SK-N-SH (cell line): ENCODE measurements around the gene CIC. TPM values are rescaled to one million over a fixed set of nuclear protein-coding genes. Genes with fewer than 3 reads are reported as not detected.

Source experiments
- CTCF ChIA-PET: fragments of 300-600, 350-600 bp; formaldehyde crosslinking; extraction: SDS; loops from one replicate; lab custom pipeline; 2021; lab: Yijun Ruan, JAX
- POLR2A ChIA-PET: fragments of 350-600 bp; sonication (Branson Sonifier 250); formaldehyde crosslinking; extraction: SDS; loops from one replicate; lab custom pipeline; 2020; ENCODE audit warnings: antibody characterized with exemption, inconsistent platforms; lab: Yijun Ruan, JAX
- DNase-seq: peaks from one replicate; pipeline ENCODE4 v3.0.0; 2012
- H2AFZ ChIP-seq: fragments of 200-600 bp; sonication (generic); 2 replicates; pipeline ENCODE4 v1.8.1; 2016; ENCODE audit warnings: antibody characterized with exemption, mild to moderate bottlenecking, low read depth
- H3F3A ChIP-seq: fragments of 200-600 bp; sonication (generic); replicated peaks from 2 replicates; pipeline ENCODE3; 2016; ENCODE audit warnings: antibody characterized with exemption, mild to moderate bottlenecking; ENCODE audit not compliant: insufficient read depth
- H3K27ac ChIP-seq, 2 experiments: fragments of 200-500 bp in 1 of 2; fragments of 200-600 bp in 1 of 2; sonication (Bioruptor generic) in 1 of 2; sonication (generic), shearing (Covaris generic) in 1 of 2; 2 replicates each; pipeline versions ENCODE4 v1.5.1 to v1.6.1; 2014 to 2016; ENCODE audit warnings: low read depth in 2 of 2, inconsistent platforms in 1 of 2, low read length in 1 of 2, mild to moderate bottlenecking in 1 of 2, mixed read lengths in 1 of 2
- H3K27me3 ChIP-seq: fragments of 200-600 bp; sonication (generic), shearing (Covaris generic); 2 replicates; pipeline ENCODE4 v1.6.1; 2016; ENCODE audit warnings: mixed run types; ENCODE audit not compliant: insufficient read depth
- H3K36me3 ChIP-seq, 2 experiments: fragments of 200-500 bp in 1 of 2; fragments of 200-600 bp in 1 of 2; sonication (Bioruptor generic) in 1 of 2; sonication (generic) in 1 of 2; replicated peaks in 1 of 2; 2 replicates each; pipeline versions ENCODE3 to v1.5.1; 2014 to 2016; ENCODE audit warnings: low read length in 1 of 2, mild to moderate bottlenecking in 1 of 2; ENCODE audit not compliant: insufficient read depth in 2 of 2, control insufficient read depth in 1 of 2
- H3K4me1 ChIP-seq, 2 experiments: fragments of 200-500 bp in 1 of 2; fragments of 200-600 bp in 1 of 2; sonication (Bioruptor generic) in 1 of 2; sonication (generic), shearing (Covaris generic) in 1 of 2; 2 replicates each; pipeline versions ENCODE4 v1.5.1 to v1.6.1; 2014 to 2016; ENCODE audit warnings: low read depth in 1 of 2, low read length in 1 of 2, mixed run types in 1 of 2; ENCODE audit not compliant: insufficient read depth in 2 of 2, control insufficient read depth in 1 of 2
- H3K4me2 ChIP-seq: fragments of 200-600 bp; sonication (generic), shearing (Covaris generic); 2 replicates; pipeline ENCODE4 v1.6.1; 2017; ENCODE audit warnings: mixed run types
- H3K4me3 ChIP-seq, 2 experiments: fragments of 200-500 bp in 1 of 2; fragments of 200-600 bp in 1 of 2; sonication (Bioruptor generic) in 1 of 2; sonication (generic), shearing (Covaris generic) in 1 of 2; 2 replicates each; pipeline versions ENCODE4 v1.5.1 to v1.8.1; 2014 to 2016; ENCODE audit warnings: low read depth in 2 of 2, inconsistent platforms in 1 of 2, low read length in 1 of 2, mild to moderate bottlenecking in 1 of 2, mixed read lengths in 1 of 2, moderate library complexity in 1 of 2
- H3K79me2 ChIP-seq: fragments of 200-600 bp; sonication (generic); 2 replicates; pipeline ENCODE4 v1.8.1; 2017; ENCODE audit warnings: mild to moderate bottlenecking; ENCODE audit not compliant: insufficient read depth
- H3K9ac ChIP-seq: fragments of 200-600 bp; sonication (generic); 2 replicates; pipeline ENCODE4 v1.6.1; 2017; ENCODE audit warnings: mixed run types
- H3K9me2 ChIP-seq: fragments of 200-600 bp; sonication (generic); 2 replicates; pipeline ENCODE4 v1.6.1; 2017; ENCODE audit warnings: mixed run types
- H3K9me3 ChIP-seq: fragments of 200-600 bp; sonication (generic); 2 replicates; pipeline ENCODE4 v1.6.1; 2017; ENCODE audit warnings: mixed run types, mild to moderate bottlenecking, moderate library complexity
- H4K20me1 ChIP-seq: fragments of 200-600 bp; sonication (generic); 2 replicates; pipeline ENCODE4 v1.6.1; 2017; ENCODE audit warnings: mild to moderate bottlenecking, mixed run types; ENCODE audit not compliant: insufficient read depth
- EZH2phosphoT487 ChIP-seq: fragments of 200-600 bp; sonication (generic); IDR thresholded peaks from 2 replicates; pipeline ENCODE4 v1.6.1; 2017; ENCODE audit warnings: low read depth, mixed run types, mild to moderate bottlenecking, antibody characterized with exemption, moderate library complexity, borderline replicate concordance
- FOXJ3 ChIP-seq: sonication (generic); formaldehyde crosslinking; IDR thresholded peaks from 2 replicates; pipeline ENCODE4 v1.5.1; 2020; ENCODE audit warnings: mild to moderate bottlenecking, missing genetic modification reagents
- FOXM1 ChIP-seq: IDR thresholded peaks from 2 replicates; pipeline ENCODE4 v1.4.0; 2012; ENCODE audit warnings: low read depth, mild to moderate bottlenecking
- MEF2A ChIP-seq: IDR thresholded peaks from 2 replicates; pipeline ENCODE4 v1.4.0; 2012; ENCODE audit warnings: low read depth, borderline replicate concordance
- NFIC ChIP-seq: IDR thresholded peaks from 2 replicates; pipeline ENCODE4 v1.4.0; 2012; ENCODE audit warnings: borderline replicate concordance
- POLR2AphosphoS5 ChIP-seq: IDR thresholded peaks from 2 replicates; pipeline ENCODE4 v1.6.1; 2012; ENCODE audit warnings: low read depth, low read length
- REST ChIP-seq: IDR thresholded peaks from 2 replicates; pipeline ENCODE4 v1.6.1; 2012; ENCODE audit warnings: mild to moderate bottlenecking, low read depth, low read length, moderate library complexity
- RFX5 ChIP-seq: IDR thresholded peaks from 2 replicates; pipeline ENCODE4 v1.6.1; 2012; ENCODE audit warnings: mild to moderate bottlenecking, improper control_type of control experiment, low read length
- RXRA ChIP-seq: IDR thresholded peaks from 2 replicates; pipeline ENCODE4 v1.4.0; 2012; ENCODE audit warnings: low read depth, mild to moderate bottlenecking, borderline replicate concordance
- SMC3 ChIP-seq: IDR thresholded peaks from 2 replicates; pipeline ENCODE4 v1.6.1; 2012; ENCODE audit warnings: low read depth, low read length, improper control_type of control experiment
- TCF12 ChIP-seq: IDR thresholded peaks from 2 replicates; pipeline ENCODE4 v1.4.0; 2012
- YY1 ChIP-seq: IDR thresholded peaks from 2 replicates; pipeline ENCODE4 v1.4.0; 2012; ENCODE audit warnings: low read depth, mild to moderate bottlenecking
- WGBS: methylation state at CpG from one replicate; pipeline ENCODE4 v1.1.6; 2017; ENCODE audit warnings: low lambda C conversion rate; 5-methylcytosine and 5-hydroxymethylcytosine counted together
- polyA plus RNA-seq, 3 experiments: library from polyadenylated mRNA; depleted of rRNA; stranded (reverse); fragments of >200 nt; gene quantifications; 2 replicates each; pipeline ENCODE4 v1.2.3, GENCODE V29; 2012
- TF ChIP-seq, protein P1 (sequence below): fragments of 150-350 bp; IDR thresholded peaks from 2 replicates; pipeline ENCODE4 v1.6.1; 2016; ENCODE audit warnings: mild to moderate bottlenecking, low read depth, low read length
- TF ChIP-seq, protein P2 (sequence below): IDR thresholded peaks from 2 replicates; pipeline ENCODE4 v1.4.0; 2012; ENCODE audit warnings: low read depth

CIC gene
- polyA plus RNA-seq, 1 of the 3 experiments (the other 2 are of a cell fraction) = 16.9 TPM

- Histone ChIP-seq H3K27ac (peak overlapping the region; percentile 93 to 96; a peak in 3 of 4 replicates), H3K79me2 (peaks cover 81% of the 10 kb centered on the region), H3K4me2 (peak overlapping the region; percentile 33; the same call in 1 of the 2 replicates), H3K4me1 (peaks cover 35 to 57% of the 10 kb centered on the region in 2 experiments; a peak in 3 of 4 replicates), H3K27me3 (no peaks in the 10 kb centered on the region), H3K36me3 (peaks cover 13 to 39% of the 10 kb centered on the region in 2 experiments), H4K20me1 (no peaks in the 10 kb centered on the region), H3F3A (peaks cover 33% of the 10 kb centered on the region), H2AFZ (no peak overlapping the region), H3K9me2 (no peaks in the 10 kb centered on the region), H3K9ac (no peak overlapping the region), H3K4me3 (no peak overlapping the region), H3K9me3 (no peaks in the 10 kb centered on the region)
- ChIA-PET CTCF (interaction anchor here (7.1 kb wide), 1 partner anchor 30 kb away, joined by 205 read pairs; the partner anchor contains the start of gene GSK3A), POLR2A (no interaction called here)
- 86% methylated on average over 3 of the region's 3 CpGs for WGBS
- TF ChIP-seq RXRA (no peak), RFX5 (no peak), EZH2phosphoT487 (no peak), NFIC (no peak), TCF12 (no peak), FOXJ3 (CRISPR knock-in tag) (no peak), MEF2A (no peak), REST (no peak), YY1 (no peak), FOXM1 (no peak), POLR2AphosphoS5 (no peak), SMC3 (no peak)
- TF ChIP-seq, protein P1, sequence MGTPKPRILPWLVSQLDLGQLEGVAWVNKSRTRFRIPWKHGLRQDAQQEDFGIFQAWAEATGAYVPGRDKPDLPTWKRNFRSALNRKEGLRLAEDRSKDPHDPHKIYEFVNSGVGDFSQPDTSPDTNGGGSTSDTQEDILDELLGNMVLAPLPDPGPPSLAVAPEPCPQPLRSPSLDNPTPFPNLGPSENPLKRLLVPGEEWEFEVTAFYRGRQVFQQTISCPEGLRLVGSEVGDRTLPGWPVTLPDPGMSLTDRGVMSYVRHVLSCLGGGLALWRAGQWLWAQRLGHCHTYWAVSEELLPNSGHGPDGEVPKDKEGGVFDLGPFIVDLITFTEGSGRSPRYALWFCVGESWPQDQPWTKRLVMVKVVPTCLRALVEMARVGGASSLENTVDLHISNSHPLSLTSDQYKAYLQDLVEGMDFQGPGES = no peak
- TF ChIP-seq, protein P2, sequence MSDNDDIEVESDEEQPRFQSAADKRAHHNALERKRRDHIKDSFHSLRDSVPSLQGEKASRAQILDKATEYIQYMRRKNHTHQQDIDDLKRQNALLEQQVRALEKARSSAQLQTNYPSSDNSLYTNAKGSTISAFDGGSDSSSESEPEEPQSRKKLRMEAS = no peak
- TF ChIP-seq, all 33 proteins: peak for 0
- DNase-seq = no peak
These were observed 7.2 kb downstream of the CIC start for GRCh38 chr19:42276284-42276683.
